ENCODE measurements around the gene TMIGD1. TPM values are rescaled to one million over a fixed set of nuclear protein-coding genes. Genes with fewer than 3 reads are reported as not detected.
"Not testable (repeated sequence)": the region's sequence is repeated elsewhere in the genome, so short reads cannot be mapped to it uniquely, and the experiment has no call there.

Gene TMIGD1
- total RNA-seq, 1 donor from 2014 or later: not detected

- no peak for DNase-seq (ENCODE audit: low spot score)
These were observed 24.4 kb upstream of the TMIGD1 start for GRCh38 chr17:30358055-30358760.

DNA sequence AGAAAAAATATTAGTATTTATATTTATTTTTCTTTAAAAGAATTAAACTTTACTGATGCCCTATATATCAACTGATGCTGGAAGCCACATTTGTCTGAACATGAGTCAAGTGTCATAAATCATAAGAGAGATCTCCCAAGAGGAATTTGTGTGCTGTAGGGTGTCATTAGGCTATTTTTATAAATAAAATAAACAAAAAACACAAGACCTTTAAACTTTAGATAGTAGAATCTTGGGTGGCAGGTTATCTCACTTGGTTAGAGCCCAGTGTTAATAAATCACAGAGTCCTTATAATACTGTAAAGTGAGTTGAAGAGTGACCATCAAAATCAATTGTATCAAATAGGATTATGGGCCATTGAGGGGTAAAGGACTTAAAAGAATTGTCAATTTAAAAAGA, 23.6 kb upstream of the TMIGD1 start:
- no peak for DNase-seq (ENCODE audit: low spot score)

DNA sequence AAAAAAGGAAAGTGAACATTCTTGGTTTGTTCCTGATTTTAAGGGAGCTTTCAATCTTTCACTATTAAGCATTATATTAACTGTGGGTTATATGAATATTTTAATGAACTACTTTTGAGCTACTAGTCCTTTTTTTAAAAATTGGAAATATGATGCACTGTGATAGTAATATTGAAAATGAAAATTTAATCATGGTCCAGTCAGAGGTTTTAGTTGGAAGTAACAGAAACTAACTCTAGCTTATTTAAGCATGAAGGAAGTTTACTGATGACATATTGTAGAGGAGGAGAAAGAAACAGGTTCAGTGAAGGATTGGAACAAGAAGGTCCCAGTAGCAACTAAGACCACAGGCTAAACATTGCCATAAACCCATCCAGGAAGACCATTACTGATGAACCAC, 20.8 kb upstream of the TMIGD1 start:
- DNase-seq (ENCODE audit: low spot score): no peak

- DNase-seq (ENCODE audit: low spot score): no peak
These were observed 18.5 kb upstream of the TMIGD1 start for GRCh38 chr17:30352240-30352814.

DNA sequence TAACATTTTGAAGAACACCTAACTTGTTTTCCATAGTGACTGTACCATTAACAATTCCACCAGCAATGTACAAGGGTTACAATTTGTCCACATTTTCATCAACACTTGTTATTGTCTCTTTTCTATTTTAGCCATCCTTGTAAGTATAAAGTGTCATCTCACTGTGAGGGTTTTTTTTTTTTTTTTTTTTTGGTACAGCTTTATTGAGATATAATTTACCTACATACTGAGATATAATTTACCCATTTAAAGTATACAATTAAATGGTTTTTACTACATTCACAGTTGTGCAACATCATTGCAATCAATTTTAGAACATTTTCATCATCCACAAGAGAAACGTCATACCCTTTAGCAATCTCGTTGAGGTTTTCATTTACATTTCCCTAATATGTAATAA, 17.9 kb upstream of the TMIGD1 start:
- no peak for DNase-seq (ENCODE audit: low spot score)

DNA sequence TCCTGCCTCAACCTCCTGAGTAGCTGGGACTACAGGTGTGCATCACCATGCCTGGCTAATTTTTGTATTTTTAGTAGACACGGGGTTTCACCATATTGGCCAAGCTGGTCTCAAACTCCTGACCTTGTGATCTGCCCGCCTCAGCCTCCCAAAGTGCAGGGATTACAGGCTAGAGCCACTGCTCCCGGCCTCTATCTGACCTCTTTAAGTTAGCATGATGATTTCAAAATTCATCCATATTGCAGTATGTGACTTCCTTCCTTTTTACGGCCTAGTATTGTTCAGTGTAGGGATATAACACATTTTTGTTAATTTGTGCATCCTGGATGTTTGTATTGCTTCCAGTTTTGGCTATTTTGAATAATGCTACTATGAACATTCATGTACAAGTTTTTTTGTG, 17.4 kb upstream of the TMIGD1 start:
- DNase-seq (ENCODE audit: low spot score): not testable (repeated sequence)

- no peak for DNase-seq (ENCODE audit: low spot score)
These were observed 15.4 kb upstream of the TMIGD1 start for GRCh38 chr17:30349252-30349651.

GRCh38 chr17:30347488-30347887, 13.6 kb upstream of the TMIGD1 start:
- DNase-seq (ENCODE audit: low spot score): no peak

GRCh38 chr17:30346221-30346795, 12.5 kb upstream of the TMIGD1 start:
- DNase-seq (ENCODE audit: low spot score): no peak

- DNase-seq (ENCODE audit: low spot score): no peak
These were observed 11.7 kb upstream of the TMIGD1 start for GRCh38 chr17:30345527-30346075.

DNA sequence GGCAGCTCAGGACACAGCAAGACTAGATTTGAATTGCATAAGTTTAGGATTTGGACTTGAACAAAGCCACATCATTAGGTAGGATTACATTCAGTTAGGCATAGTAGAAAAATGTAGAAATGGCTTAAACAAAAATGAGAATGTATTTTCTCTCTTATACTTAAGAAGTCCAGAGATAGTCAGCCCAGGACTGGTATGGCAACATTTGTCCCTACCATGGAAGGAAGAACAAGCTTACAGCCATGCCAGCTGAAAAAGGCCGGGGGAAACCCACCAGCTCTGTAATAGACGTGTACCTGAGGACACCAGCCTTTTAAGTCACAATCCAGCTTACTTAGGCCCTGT, 11.2 kb upstream of the TMIGD1 start:
- DNase-seq (ENCODE audit: low spot score): no peak

DNA sequence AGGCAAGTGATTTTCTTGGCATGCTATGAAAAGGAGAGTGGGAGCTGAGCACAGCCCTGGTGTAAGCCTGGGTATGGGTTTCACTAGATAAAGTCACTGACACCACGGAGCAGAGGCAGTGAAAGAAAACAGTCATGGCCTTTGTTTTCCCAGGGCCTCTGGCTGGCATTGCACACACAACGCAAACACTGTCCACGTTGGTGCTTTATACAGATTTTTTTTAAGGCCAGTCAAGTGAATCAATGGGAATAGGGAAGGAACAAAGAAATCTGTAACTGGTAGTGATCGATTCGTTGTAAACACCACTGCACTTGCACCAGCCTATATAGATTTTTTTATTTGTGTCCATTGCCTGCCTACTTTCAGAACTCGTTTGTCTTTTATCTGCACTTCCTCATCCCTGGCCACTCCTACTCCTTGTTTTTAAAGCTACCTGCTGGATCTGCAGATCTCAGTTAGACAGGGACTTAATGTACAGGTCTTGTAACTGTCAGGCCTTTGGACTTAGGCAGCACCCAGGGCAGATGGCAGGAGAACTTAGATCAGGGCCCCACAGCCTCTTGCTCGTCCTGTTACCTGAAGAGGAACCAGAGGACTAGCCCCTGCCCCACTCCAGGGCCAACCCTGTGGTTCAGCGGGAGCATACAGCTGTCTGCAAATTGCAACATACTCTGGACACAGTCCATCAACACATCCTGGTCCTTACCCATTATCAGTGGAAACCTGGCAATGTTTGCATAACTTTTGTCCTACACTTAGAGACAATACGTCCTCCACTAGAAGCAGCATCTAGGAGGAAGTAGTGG, 10.6 kb upstream of the TMIGD1 start:
- peak; percentile 84 for DNase-seq (ENCODE audit: low spot score)

GRCh38 chr17:30343796-30344195, 9.9 kb upstream of the TMIGD1 start:
- no peak for DNase-seq (ENCODE audit: low spot score)

- not testable (repeated sequence) for DNase-seq (ENCODE audit: low spot score)
These were observed 9.4 kb upstream of the TMIGD1 start for GRCh38 chr17:30343244-30343643.

GRCh38 chr17:30341703-30342249, 7.9 kb upstream of the TMIGD1 start:
- DNase-seq (ENCODE audit: low spot score): no peak

DNA sequence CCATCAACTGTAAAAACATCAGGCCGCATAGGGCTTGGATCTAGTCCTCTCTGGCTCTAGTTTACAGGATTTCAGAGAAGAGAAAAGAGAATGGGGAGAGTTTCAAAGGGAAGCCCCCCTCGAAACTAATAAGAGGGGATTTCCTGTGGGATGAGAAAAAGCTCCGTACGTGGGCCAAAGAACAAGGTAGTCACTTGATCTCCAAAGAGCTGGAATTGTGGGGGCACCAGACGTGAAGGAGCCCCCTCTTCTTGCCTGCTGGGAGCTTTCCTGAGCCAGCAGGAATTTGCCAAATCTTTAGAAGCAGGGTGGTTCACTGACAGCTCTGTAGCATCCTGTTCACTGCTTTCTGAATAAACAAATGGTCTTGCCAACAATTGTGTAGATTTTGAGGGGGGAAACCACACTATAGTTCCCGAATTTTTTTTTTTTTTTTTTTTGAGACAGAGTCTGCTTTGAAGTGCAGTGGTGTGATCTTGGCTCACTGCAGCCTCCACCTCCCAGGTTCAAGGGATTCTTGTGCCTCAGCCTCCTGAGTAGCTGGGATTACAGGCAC, 7.0 kb upstream of the TMIGD1 start:
- no peak for DNase-seq (ENCODE audit: low spot score)

DNA sequence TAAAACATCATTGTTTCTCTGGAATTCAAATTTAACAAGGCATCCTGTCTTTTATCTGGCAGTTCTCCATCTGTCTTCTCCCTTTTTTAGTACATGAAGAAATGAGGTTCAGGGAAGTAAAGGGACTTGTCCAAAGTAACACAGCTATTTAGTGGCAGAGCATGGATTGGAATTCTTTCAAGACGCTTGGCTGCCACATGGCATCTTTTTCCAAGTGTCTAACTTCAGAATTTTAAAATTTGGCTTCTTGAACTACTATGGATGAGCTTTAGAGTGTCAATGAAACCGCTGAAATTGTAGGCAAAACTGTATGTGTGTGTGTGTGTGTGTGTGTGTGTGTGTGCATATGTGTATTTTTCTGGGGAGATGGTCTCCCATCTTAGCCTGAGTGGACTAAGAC, 5.2 kb upstream of the TMIGD1 start:
- no peak for DNase-seq (ENCODE audit: low spot score)

GRCh38 chr17:30337393-30337999, 3.6 kb upstream of the TMIGD1 start:
- DNase-seq (ENCODE audit: low spot score): no peak

DNA sequence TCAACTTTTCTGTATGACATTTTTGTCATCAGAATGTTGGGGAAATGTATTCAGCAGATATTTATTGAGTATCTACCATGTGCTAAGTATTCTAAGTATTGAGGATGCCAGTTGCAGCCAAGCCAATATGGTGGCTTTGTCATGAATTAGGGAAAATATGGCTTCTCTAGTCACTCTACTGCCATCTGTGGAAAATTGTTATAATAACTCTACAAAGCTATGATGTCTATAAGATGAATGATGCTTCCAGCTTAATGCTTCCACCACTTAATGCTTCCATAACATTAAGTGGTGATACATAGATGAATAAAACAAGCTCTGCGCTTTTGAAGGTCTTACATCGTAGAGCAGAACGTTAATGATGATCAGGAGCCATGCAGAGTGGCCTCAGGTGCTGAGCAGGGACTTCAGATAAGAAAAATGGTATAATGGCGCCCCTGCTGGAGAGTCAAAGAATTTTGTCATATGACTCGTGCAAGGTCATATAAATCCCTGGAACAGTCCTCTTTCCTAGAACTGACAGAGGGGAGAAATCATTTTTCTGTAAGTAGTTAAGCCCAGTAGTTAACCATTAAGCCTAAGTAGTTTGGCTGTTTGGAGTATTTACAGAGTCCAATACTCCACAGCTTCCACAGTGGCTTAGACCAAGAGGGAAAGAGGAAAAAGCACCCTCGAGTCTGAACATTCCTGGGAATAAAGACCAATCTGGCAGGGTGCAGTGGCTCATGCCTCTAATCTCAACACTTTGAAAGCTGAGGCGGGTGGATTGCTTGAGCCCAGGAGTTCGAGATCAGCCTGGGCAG, 2.7 kb upstream of the TMIGD1 start:
- DNase-seq (ENCODE audit: low spot score): no peak

DNA sequence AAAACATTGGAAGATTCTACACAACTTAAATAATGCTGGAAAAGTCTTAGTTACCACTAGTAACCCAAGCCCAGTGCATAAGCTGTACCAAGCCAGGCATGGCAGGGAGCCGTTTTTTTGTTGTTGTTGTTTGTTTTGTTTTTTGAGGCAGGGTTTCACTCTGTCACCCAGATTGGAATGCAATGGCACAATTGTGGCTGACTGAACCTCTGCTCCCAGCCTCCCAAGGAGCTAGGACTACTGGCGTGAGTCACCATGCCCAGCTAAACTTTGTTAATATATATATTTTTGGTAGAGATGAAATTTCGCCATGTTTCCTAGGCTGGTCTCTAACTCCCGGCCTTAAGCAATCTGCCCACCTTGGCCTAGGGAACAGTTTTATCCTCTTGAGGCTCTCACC, 564 bp upstream of the TMIGD1 start:
- DNase-seq (ENCODE audit: low spot score): no peak
